Spinal cord (tissue), 10 donors: ENCODE measurements around the gene ZNF157. TPM values are rescaled to one million over a fixed set of nuclear protein-coding genes. Genes with fewer than 3 reads are reported as not detected.
"Not testable (repeated sequence)": the region's sequence is repeated elsewhere in the genome, so short reads cannot be mapped to it uniquely, and the experiment has no call there.

Experiments
- DNase-seq, 6 donors: peaks; one replicate each; pipeline versions ENCODE4 v3.0.0 to v3.0.0-alpha.2; 2013 to 2015; ENCODE audit warnings: low spot score in 6 of 6, low read depth in 4 of 6
- H3K27ac ChIP-seq: one replicate; pipeline ENCODE4 v1.5.1; 2013; ENCODE audit warnings: low read depth, low read length, control low read depth
- H3K27me3 ChIP-seq: one replicate; pipeline ENCODE4 v1.6.1; 2013; ENCODE audit warnings: low read length; ENCODE audit not compliant: control insufficient read depth, insufficient read depth
- H3K36me3 ChIP-seq: one replicate; pipeline ENCODE4 v1.6.1; 2013; ENCODE audit warnings: low read length; ENCODE audit not compliant: control insufficient read depth, insufficient read depth
- H3K4me1 ChIP-seq: one replicate; pipeline ENCODE4 v1.6.1; 2013; ENCODE audit warnings: low read length; ENCODE audit not compliant: control insufficient read depth, insufficient read depth
- H3K4me3 ChIP-seq: one replicate; pipeline ENCODE4 v1.5.1; 2013; ENCODE audit warnings: low read depth, low read length, control low read depth
- H3K9me3 ChIP-seq: one replicate; pipeline ENCODE4 v1.6.1; 2013; ENCODE audit warnings: low read length; ENCODE audit not compliant: control insufficient read depth, insufficient read depth
- WGBS: methylation state at CpG from one replicate; pipeline ENCODE4 v1.1.5; 2013; ENCODE audit warnings: missing lambda C conversion rate; ENCODE audit not compliant: insufficient coverage; 5-methylcytosine and 5-hydroxymethylcytosine counted together
- polyA plus RNA-seq, 2 donors: library from polyadenylated mRNA; unstranded; fragments of 120-200 nt; gene quantifications; one replicate each; pipeline ENCODE4 v1.2.1, GENCODE V29; 2013; ENCODE audit not compliant: insufficient read length in 2 of 2
- total RNA-seq, 2 donors: library from RNA; depleted of rRNA in 1 of 2; stranded (reverse); fragments of 120-200 nt in 1 of 2; fragments of >200 nt in 1 of 2; gene quantifications; one replicate each; pipeline versions ENCODE4 v1.2.3 to v1.2.4, GENCODE V29; 2013 to 2014
- donor health status: healthy.

The ZNF157 gene
- total and polyA plus RNA-seq, 4 donors: 1.5 to 4.6 (median 2.9) TPM

DNA sequence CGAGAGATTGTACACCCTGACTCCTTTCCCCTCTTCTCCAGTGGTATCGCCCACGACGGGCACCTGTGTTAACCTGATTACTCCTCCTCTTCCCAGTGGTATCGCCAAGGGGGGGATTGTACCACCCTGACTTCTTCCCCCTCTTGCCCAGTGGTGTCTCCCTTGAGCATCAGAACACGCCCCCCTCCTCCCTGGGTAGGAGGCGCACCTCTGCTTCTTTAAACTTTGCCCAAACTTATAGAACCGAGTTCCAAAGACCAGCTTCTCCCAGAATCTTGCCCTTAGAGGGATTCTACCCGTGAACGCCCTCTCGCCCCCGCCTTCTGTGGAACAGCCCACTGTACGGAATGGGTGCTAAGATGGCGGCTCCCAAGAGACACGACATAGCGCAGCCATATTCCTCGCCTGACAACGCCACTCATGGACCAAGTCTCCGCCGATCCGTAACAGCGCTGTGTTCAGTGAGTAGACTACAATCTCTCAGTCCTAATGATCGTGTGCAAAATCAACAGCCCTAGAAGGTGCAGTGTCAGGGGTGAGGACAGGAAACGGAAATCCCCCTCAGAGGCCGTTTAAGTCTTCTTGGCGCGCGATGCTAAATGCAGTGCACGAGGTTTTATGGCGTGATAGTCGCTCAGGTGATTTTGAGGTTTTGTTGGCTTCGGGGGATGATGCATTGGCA lies 4.2 kb upstream of the ZNF157 start:
- peak overlapping the region; percentile 69 for H3K27ac ChIP-seq
- peak overlapping the region; percentile 56 for H3K4me3 ChIP-seq
- H3K27me3 ChIP-seq: no peaks in the 10 kb centered on the region
- 23% methylated on average over 28 of the region's 32 CpGs for WGBS
- peaks cover 8% of the 10 kb centered on the region for H3K4me1 ChIP-seq
- H3K9me3 ChIP-seq: no peaks in the 10 kb centered on the region
- no peaks in the 10 kb centered on the region for H3K36me3 ChIP-seq
- DNase-seq: peak; percentile 50 to 96 (median 69)

DNA sequence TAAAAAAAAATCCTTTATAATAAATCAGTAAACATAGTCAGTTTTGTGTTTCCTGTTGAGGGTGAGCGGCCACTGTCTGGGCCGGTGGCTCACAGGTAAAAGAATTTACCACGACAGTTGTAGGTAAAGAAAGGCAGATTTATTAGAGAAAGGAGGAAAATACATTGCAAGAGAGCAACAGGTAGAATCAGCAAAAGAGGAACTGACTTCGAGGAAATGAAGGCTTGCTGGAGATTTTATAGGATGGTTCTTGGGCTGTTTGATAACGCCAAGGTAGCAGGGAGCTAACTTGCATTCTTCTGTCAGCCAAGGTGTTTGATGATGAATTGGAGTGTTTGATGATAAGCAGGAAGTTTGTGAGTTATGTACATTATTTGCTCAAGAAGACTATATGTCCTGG lies 2.8 kb downstream of the ZNF157 start:
- Histone ChIP-seq H3K27me3 (no peaks in the 10 kb centered on the region), H3K36me3 (peaks cover 3% of the 10 kb centered on the region), H3K27ac (no peak overlapping the region), H3K9me3 (no peaks in the 10 kb centered on the region), H3K4me3 (no peak overlapping the region), H3K4me1 (no peaks in the 10 kb centered on the region)
- no peak for DNase-seq
- WGBS: 80% methylated on average over 5 of the region's 5 CpGs

DNA sequence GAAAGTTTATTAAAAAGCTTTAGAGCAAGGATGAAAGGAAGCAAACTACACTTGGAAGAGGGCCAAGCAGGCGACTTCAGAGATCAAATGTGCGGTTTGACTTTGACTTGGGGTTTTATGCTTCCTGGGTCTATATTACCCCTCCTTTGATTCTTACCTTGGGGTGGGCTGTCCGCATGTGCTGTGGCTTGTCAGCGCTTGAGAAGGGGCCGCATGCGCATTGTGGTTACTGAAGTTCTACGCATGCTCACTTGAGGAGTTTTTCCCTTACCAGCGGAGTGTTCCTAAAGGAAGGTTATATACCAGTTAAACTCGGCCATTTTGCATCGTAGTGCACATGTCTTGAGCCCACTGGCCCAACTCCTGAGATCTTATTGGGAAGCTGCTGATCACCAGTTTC lies 9.9 kb downstream of the ZNF157 start:
- no peak overlapping the region for H3K27ac ChIP-seq
- no peak for DNase-seq
- H3K4me3 ChIP-seq: no peak overlapping the region
- no peaks in the 10 kb centered on the region for H3K36me3 ChIP-seq
- WGBS: 64% methylated on average over 10 of the region's 10 CpGs
- H3K27me3 ChIP-seq: peaks cover 2% of the 10 kb centered on the region
- H3K9me3 ChIP-seq: no peaks in the 10 kb centered on the region
- H3K4me1 ChIP-seq: no peaks in the 10 kb centered on the region

DNA sequence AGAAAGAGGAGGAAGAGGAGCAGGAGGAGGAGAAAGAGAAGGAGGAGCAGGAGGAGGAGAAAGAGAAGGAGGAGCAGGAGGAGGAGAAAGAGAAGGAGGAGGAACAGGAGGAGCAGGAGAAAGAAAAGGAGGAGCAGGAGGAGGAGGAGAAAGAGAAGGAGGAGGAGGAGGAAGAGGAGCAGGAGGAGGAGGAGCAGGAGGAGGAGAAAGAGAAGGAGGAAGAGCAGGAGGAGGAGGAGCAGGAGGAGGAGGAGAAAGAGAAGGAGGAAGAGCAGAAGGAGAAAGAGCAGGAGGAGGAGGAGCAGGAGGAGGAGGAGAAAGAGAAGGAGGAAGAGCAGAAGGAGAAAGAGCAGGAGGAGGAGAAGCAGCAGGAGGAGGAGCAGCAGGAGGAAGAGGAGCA lies 10.5 kb downstream of the ZNF157 start:
- H3K36me3 ChIP-seq, H3K27ac ChIP-seq, H3K4me3 ChIP-seq, DNase-seq, H3K27me3 ChIP-seq, H3K4me1 ChIP-seq, H3K9me3 ChIP-seq: not testable (repeated sequence)

DNA sequence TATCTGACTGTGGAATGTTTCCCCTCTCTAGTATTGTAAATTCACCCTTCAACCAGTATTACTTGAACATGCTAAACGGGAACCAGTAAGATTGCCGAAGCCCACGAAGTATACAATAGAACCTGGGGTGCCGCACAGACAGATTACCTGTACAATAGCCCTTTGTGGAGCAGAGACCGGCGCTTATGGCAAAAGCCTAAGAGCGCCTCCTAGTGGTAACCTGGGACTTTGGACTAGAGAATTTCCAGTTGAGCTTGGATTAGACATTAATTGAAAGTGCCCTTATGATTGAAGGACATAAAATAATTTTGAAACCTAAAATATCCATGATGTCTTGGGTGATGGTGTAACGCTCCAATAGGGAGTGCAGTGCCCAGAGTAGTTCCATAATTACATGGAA lies 14.1 kb downstream of the ZNF157 start:
- Histone ChIP-seq H3K9me3 (no peaks in the 10 kb centered on the region), H3K4me3 (no peak overlapping the region), H3K4me1 (no peaks in the 10 kb centered on the region), H3K36me3 (no peaks in the 10 kb centered on the region), H3K27ac (no peak overlapping the region), H3K27me3 (peaks cover 2% of the 10 kb centered on the region)
- WGBS: 9% methylated on average over 7 of the region's 8 CpGs
- peak in 4 of 6 donors; percentile 31 to 89 (median 67) for DNase-seq

DNA sequence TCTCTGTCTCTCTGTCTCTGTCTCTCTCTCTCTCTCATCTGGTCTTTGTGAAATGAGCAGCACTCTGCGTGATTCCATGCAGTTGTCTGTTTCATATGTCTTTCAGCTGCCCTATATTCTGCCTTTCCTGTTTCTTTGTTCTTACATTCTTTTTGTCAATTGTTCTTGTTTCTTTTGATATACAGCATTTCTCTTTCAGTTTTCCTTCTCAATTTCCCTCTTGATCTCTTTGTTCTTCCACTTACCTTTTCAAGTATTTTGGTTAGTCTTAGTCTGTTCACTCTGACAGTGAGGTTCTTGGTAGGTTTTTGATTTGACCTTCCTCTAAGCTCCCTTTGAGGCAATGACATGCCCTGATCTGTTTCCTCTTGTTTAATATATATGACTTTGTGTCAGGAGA lies 20.4 kb downstream of the ZNF157 start:
- H3K4me3 ChIP-seq: no peak overlapping the region
- H3K27me3 ChIP-seq: no peaks in the 10 kb centered on the region
- DNase-seq: no peak
- no peak overlapping the region for H3K27ac ChIP-seq
- no peaks in the 10 kb centered on the region for H3K4me1 ChIP-seq
- H3K9me3 ChIP-seq: no peaks in the 10 kb centered on the region
- 38% methylated on average over 1 of the region's 1 CpG for WGBS
- no peaks in the 10 kb centered on the region for H3K36me3 ChIP-seq

DNA sequence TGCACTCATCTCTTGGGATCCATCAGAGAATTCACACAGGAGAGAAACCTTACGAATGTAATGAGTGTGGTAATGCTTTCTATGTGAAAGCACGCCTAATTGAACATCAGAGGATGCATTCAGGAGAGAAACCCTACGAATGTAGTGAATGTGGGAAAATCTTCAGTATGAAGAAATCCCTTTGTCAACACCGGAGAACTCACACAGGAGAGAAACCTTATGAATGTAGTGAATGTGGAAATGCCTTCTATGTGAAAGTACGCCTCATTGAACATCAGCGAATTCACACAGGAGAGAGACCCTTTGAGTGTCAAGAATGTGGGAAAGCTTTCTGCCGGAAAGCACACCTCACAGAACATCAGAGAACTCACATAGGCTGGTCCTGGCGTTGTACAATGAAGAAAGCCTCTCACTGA lies 42.8 kb downstream of the ZNF157 start:
- Histone ChIP-seq H3K4me1 (no peaks in the 10 kb centered on the region), H3K4me3 (no peak overlapping the region), H3K9me3 (peaks cover 8% of the 10 kb centered on the region), H3K36me3 (no peaks in the 10 kb centered on the region), H3K27ac (no peak overlapping the region), H3K27me3 (no peaks in the 10 kb centered on the region)
- no peak for DNase-seq
- 79% methylated on average over 8 of the region's 8 CpGs for WGBS

DNA sequence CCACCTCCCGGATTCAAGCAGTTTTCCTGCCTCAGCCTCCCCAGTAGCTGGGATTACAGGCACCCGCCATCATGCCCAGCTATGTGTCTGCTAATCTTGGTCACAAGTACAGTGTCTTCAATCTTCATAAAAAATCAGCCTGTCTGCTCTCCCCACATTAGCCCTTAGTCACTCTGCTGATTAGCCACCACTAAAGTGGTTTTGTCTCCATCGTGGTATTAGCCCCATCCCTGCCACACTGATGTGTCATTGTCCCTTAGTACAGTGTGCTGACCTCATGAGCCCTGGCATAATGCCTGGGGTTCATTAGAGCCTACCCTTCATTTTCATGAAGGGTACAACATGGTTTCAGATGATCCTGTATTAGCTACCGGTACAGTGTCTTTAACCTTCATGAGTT lies 49.9 kb downstream of the ZNF157 start:
- H3K4me1 ChIP-seq: no peaks in the 10 kb centered on the region
- H3K4me3 ChIP-seq: no peak overlapping the region
- 82% methylated on average over 4 of the region's 4 CpGs for WGBS

DNA sequence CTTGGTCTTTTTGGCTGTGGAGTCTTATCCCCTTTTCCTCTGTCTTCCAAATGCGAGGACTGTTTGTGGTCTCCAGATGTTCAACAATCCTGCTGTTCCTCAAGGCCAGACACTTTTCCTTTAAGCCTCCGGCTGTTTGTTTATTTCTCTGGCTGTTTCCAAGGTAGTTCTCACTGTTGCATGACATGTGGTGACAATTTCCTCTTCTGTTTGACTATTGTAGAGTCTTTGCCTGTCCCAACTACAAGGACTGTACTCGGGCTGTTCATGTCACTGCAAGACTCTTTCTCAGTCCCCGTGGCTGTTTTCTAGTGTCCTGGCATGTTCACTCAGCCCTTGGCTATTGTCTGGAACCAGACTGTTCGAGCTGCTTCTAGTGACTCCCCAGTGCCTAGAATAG lies 50.6 kb downstream of the ZNF157 start:
- Histone ChIP-seq H3K4me3 (no peak overlapping the region), H3K4me1 (no peaks in the 10 kb centered on the region), H3K9me3 (no peaks in the 10 kb centered on the region), H3K36me3 (no peaks in the 10 kb centered on the region), H3K27ac (no peak overlapping the region), H3K27me3 (no peaks in the 10 kb centered on the region)
- no peak for DNase-seq
- 64% methylated on average over 3 of the region's 5 CpGs for WGBS

More for the DNA sequence above, 49.9 kb downstream of the ZNF157 start:
- Histone ChIP-seq H3K27ac (no peak overlapping the region), H3K36me3 (no peaks in the 10 kb centered on the region), H3K27me3 (no peaks in the 10 kb centered on the region), H3K9me3 (no peaks in the 10 kb centered on the region)
- DNase-seq: no peak

DNA sequence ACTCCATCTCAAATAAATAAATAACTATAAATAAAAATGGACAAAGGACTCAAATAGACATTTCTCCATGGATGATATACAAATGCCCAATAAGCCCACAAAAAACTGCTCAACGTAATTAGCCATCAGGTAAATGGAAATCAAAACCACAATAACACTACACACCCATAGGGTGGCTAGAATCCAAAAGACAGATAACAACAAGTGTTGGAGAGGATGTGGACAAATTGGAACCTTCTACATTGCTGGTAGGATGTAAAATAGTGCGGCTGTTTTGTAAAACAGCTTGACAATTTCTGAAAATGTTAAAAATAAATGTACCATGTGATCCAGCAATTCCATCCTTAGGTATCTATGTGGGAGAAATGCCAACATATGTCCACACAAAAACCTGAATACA lies 52.1 kb downstream of the ZNF157 start:
- H3K27ac ChIP-seq: no peak overlapping the region
- no peaks in the 10 kb centered on the region for H3K27me3 ChIP-seq
- no peaks in the 10 kb centered on the region for H3K4me1 ChIP-seq
- no peaks in the 10 kb centered on the region for H3K9me3 ChIP-seq
- WGBS: no CpG with 5 or more reads among the region's 2 CpGs
- H3K4me3 ChIP-seq: no peak overlapping the region
- H3K36me3 ChIP-seq: no peaks in the 10 kb centered on the region
- DNase-seq: no peak
